HepG2 (cell line): ENCODE data around the gene COASY. TPM values are rescaled to one million over a fixed set of nuclear protein-coding genes. Genes with fewer than 3 reads are reported as not detected.

Experiments
- AHDC1 ChIP-seq: sonication (generic); formaldehyde crosslinking; IDR thresholded peaks from 2 replicates; pipeline ENCODE4 v1.5.1; 2020; ENCODE audit warnings: mild to moderate bottlenecking, missing genetic modification reagents, borderline replicate concordance
- CCAR2 ChIP-seq: fragments of 200-400 bp; formaldehyde crosslinking; optimal IDR thresholded peaks from 2 replicates; pipeline ENCODE3; 2018; ENCODE audit warnings: low read depth, mild to moderate bottlenecking, low read length, moderate library complexity
- MEF2D ChIP-seq: sonication (generic); formaldehyde crosslinking; IDR thresholded peaks from 2 replicates; pipeline ENCODE4 v1.5.1; 2020; ENCODE audit warnings: mild to moderate bottlenecking, missing genetic modification reagents
- MTF2 ChIP-seq: sonication (generic); formaldehyde crosslinking; IDR thresholded peaks from 2 replicates; pipeline ENCODE4 v1.5.0; 2020; ENCODE audit warnings: missing genetic modification reagents, borderline replicate concordance
- NCOA2 ChIP-seq: sonication (generic); formaldehyde crosslinking; IDR thresholded peaks from 2 replicates; pipeline ENCODE4 v1.8.0; 2022; ENCODE audit warnings: inconsistent platforms
- NFKBIZ ChIP-seq: IDR thresholded peaks from 2 replicates; pipeline ENCODE4 v1.6.1; 2018; ENCODE audit warnings: missing genetic modification reagents, missing compliant biosample characterization
- RBAK ChIP-seq: sonication (generic); formaldehyde crosslinking; IDR thresholded peaks from 2 replicates; pipeline ENCODE4 v1.5.1; 2020; ENCODE audit warnings: mild to moderate bottlenecking, missing genetic modification reagents
- RELA ChIP-seq: sonication (generic); formaldehyde crosslinking; IDR thresholded peaks from 2 replicates; pipeline ENCODE4 v1.4.0; 2020; ENCODE audit warnings: missing genetic modification reagents
- SNAI1 ChIP-seq: sonication (generic); formaldehyde crosslinking; IDR thresholded peaks from 2 replicates; pipeline ENCODE4 v1.5.0; 2020; ENCODE audit warnings: mild to moderate bottlenecking, missing genetic modification reagents, borderline replicate concordance
- ZBTB10 ChIP-seq: sonication (generic); formaldehyde crosslinking; IDR thresholded peaks from 2 replicates; pipeline ENCODE4 v1.4.0; 2020; ENCODE audit warnings: missing genetic modification reagents, borderline replicate concordance
- ZBTB43 ChIP-seq: sonication (generic); formaldehyde crosslinking; conservative IDR thresholded peaks from 2 replicates; pipeline ENCODE4 v1.4.0; 2020; ENCODE audit warnings: missing genetic modification reagents
- ZBTB49 ChIP-seq: sonication (generic); formaldehyde crosslinking; IDR thresholded peaks from 2 replicates; pipeline ENCODE4 v1.4.0; 2020; ENCODE audit warnings: missing genetic modification reagents, borderline replicate concordance
- ZNF230 ChIP-seq: sonication (generic); formaldehyde crosslinking; IDR thresholded peaks from 2 replicates; pipeline ENCODE4 v1.4.0; 2020; ENCODE audit warnings: mild to moderate bottlenecking, missing genetic modification reagents
- ZNF704 ChIP-seq: sonication (generic); formaldehyde crosslinking; IDR thresholded peaks from 2 replicates; pipeline ENCODE4 v1.8.1; 2023; ENCODE audit warnings: mild to moderate bottlenecking, inconsistent platforms, moderate library complexity, missing genetic modification reagents, borderline replicate concordance
- ZNF839 ChIP-seq: sonication (generic); formaldehyde crosslinking; IDR thresholded peaks from 2 replicates; pipeline ENCODE4 v1.4.0; 2020; ENCODE audit warnings: missing genetic modification reagents, mild to moderate bottlenecking, borderline replicate concordance
- polyA plus RNA-seq, 8 experiments: library from polyadenylated mRNA; depleted of rRNA in 3 of 8; stranded (reverse) in 7 of 8; unstranded in 1 of 8; fragments of >200 nt; fragmentation: Illumina TruSeq in 4 of 8; extraction: Trizol in 4 of 8; gene quantifications; 2 replicates each; pipeline versions ENCODE4 v1.2.1 to v1.2.3, GENCODE V29; 2011 to 2016; ENCODE audit warnings: low read depth in 4 of 8, missing spikeins in 1 of 8, mixed read lengths in 1 of 8; ENCODE audit not compliant: insufficient read depth in 1 of 8
- total RNA-seq, 5 experiments: library from RNA; depleted of rRNA; stranded (reverse); fragments of >200 nt; fragmentation: Illumina TruSeq; extraction: Trizol; gene quantifications; 2 replicates each; pipeline ENCODE4 v1.2.3, GENCODE V29; 2016; ENCODE audit warnings: low read depth in 1 of 5

COASY gene
- total and polyA plus RNA-seq, 2 of the 13 experiments (the other 11 are each of a cell fraction or from before 2014, with no cell fraction given) = 90.7 to 125 TPM

GRCh38 chr17:42609182-42609813 is 47.4 kb downstream of the COASY start, which contains the start of the genes RETREG3 and TUBG1 (continued):
- TF ChIP-seq CCAR2 (no peak), MTF2 (no peak), MEF2D (no peak; the same call in 1 of the 2 replicates), NCOA2 (CRISPR knock-in tag) (0 out of 2 replicates have a peak, but pooled peaks have one; percentile 15), RBAK (CRISPR knock-in tag) (0 out of 2 replicates have a peak, but pooled peaks have one; percentile 43), ZBTB10 (0 out of 2 replicates have a peak, but pooled peaks have one; percentile 60), ZBTB43 (CRISPR knock-in tag) (peak; percentile 48; the same call in 1 of the 2 replicates), ZBTB49 (CRISPR knock-in tag) (no peak), RELA (0 out of 2 replicates have a peak, but pooled peaks have one; percentile 35), ZNF704 (CRISPR knock-in tag) (no peak), ZNF230 (CRISPR knock-in tag) (peak; percentile 96), AHDC1 (no peak), NFKBIZ (CRISPR knock-in tag) (peak; percentile 72; the same call in 1 of the 2 replicates), SNAI1 (CRISPR knock-in tag) (peak; percentile 89; the same call in 1 of the 2 replicates), ZNF839 (CRISPR knock-in tag) (no peak)
